Central memory CD4-positive, alpha-beta T cell (primary cell): ENCODE results near the gene ARRDC1.
"Not testable (repeated sequence)": the region's sequence is repeated elsewhere in the genome, so short reads cannot be mapped to it uniquely, and the experiment has no call there.

Experiments used
- DNase-seq: peaks from one replicate; pipeline ENCODE4 v3.0.0; 2022

ARRDC1 gene

GRCh38 chr9:137588311-137588710, 17.2 kb upstream of the ARRDC1 start:
- DNase-seq, result no peak

DNA sequence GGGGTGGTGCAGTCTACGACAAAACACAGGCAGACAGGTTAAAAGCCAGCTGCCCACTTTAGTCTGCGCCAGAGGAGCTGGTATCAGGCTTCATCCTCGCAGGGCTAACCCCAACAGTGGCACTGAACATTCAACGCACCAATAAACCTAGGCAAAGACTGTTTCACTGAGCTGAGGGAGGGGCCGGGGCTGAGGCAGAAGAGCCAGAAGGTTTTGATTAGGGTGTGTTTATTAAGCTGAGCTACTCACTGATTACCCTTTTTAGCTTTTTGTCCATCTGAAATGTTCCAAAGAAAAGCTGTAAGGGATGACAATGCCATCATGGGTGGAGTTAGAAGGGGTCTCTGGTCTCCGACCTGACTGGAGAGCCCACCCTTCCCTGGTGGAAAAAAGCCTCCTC, 16.6 kb upstream of the ARRDC1 start:
- no peak for DNase-seq

GRCh38 chr9:137589441-137590122, 15.9 kb upstream of the ARRDC1 start:
- no peak for DNase-seq

DNA sequence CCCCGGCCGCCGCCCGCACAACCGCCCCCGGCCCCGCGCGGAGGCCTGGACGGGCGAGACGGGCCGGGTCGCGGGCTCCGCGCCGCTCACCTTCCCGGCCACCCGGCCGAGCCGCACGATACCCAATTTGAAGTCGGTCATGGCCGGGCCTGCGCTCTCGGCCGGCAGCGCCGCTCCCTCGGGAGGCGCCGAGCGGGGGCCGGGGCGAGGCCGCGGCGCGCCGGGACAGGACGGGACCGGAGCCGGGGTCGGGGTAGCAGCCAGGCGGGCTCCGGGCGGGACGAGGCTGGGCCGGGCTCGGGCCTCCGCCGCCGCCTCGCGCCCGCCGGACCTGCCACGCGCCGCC, 15.4 kb upstream of the ARRDC1 start:
- DNase-seq, result no peak

- DNase-seq, result peak; percentile 89
Measured at GRCh38 chr9:137590469-137591383, 14.8 kb upstream of the ARRDC1 start, which contains the start of gene ZMYND19. TSS of gene ZMYND19 (minus strand) at chr9:137590512. CDS start at chr9:137590263, 249 bp downstream.

DNA sequence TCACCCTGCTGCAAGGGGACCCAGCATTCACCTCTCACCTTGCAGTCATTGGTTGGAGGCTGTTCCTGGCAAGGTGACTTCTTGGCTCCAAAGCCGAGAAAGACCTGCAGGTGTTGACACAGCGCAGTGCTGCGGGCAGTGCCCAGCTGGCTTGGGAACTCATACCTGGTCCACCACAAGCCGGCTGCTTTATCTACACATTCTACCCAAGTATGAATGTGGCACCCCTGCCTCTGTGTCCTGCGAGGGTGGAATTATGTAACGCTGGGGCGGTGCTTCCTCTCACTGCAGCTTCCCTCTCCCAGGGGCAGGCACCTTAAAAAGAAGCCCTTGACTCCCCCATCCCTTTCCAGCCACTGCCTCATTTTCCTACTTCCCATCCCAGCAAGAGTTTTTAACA, 12.7 kb upstream of the ARRDC1 start:
- DNase-seq, result no peak

GRCh38 chr9:137593176-137593575, 12.3 kb upstream of the ARRDC1 start:
- DNase-seq, result no peak

DNA sequence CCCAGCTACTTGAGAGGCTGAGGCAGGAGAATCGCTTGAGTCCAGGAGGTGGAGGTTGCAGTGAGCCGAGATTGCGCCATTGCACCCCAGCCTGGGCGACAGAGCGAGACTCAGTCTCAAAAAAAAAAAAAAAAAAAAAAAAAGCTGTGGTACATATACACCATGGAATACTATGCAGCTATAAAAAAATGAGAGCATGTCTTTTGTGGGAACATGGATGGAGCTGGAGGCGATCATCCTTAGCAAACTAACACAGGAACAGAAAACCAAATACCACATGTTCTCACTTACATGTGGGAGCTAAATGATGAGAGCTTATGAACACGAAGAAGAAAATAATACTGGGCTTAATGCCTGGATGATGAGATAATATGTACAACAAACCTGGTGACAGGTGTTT, 8.9 kb upstream of the ARRDC1 start:
- DNase-seq, result not testable (repeated sequence)

DNA sequence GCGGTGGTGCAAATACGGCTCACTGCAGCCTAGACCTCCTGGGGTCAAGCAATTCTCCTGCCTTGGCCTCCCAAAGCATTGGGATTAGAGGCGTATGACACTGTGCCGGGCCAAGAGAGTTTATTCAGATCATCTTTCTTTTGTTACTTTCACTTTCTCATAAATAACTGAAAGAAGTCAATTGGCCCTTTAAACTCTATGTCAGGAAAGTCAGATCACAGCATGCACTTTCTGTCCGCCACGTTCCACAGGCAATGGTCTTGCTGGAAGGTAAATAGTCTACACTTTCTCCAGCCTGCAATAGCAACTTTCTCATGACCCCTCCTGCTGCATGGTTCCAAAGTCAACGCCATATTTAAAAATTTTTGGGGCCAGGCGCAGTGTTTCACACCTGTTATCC, 6.5 kb upstream of the ARRDC1 start:
- no peak for DNase-seq

DNA sequence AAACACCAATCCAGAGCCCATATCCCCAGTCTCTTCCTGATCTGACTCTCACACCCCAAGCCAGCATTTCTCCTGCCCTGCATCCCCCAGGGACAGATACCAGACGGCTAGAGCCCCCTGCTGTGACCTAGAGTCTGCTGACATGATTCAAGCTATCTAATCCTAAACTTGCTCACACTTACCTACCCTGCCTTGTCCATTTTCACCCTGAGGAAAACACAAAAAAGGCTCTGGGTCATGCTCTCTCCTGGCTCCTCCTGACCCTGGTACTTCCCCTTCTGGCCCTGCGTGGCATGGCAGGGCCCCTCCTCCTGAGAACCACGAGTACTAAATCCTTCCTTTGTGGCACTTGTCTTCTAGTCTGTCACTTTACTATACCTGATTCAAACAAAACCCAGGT, 2.8 kb upstream of the ARRDC1 start:
- DNase-seq, result no peak

- DNase-seq, result no peak
Measured at GRCh38 chr9:137603879-137604278, 1.6 kb upstream of the ARRDC1 start.

DNA sequence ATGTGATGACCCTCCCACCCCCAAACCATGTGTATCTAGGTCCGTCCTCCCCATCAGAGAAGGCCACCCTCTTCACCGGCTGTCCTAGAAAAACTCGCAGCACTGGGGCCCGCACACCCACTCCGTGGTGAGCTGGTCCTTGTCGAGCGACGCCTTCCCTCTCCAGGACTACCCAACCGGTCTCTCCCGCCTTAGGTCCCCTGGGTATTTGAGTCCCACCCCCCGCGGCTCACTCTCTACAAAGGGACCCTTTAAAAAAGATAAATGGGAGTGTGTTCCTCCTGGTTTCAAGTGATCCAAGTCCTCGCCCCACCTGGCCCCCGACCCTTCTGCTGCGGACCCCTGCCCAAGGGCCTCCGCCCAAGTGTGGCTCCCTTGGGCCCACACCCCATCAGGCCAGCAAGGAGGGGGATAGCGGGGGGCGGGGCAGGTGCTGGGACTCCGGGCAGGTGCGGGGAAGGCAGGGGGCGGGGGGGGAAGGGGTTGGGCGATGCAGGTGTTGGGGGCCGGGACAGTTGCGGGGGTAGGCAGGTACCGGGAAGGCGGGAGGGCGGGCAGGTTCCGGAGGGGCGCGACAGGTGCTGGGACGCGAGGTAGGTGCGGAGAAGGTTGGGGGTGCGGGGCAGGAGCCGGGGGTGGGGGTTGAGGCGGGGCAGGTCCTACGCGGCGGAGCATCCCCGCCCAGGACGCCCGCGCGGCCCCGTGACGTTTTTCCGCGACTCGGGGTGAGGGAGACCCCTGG, 970 bp upstream of the ARRDC1 start:
- DNase-seq, result no peak

DNA sequence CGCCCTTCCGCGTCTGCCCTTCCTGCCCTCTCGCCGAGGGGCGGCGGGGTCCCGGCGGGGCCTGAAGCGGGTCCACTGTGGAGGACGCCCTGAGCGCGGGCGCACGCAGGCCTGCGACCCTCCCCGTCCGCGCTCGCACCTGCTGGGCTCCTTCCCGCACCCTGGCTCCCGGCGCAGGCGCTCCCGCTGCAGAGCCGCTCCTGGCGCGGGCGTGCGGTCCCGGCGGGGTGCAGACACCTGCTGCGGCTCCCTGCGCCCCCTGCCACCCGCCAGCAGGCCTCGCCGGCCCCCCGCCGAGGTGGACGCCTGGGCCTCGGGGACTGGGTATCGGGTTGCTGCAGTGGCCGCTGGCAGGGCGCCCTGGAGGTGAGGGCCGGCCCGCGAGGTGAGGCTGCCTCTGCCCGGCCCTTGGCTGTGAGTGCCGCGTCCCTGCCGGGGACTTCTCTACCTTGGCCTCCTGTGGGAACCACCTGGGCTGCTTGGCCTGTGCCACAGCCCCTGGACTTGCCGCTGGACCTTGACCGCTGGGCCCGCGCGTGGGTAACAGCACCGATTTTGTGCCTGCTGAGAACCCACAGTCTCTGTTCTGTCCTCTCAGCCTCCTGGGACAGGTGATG, 627 bp downstream of the ARRDC1 start:
- no peak for DNase-seq

- DNase-seq, result no peak
Measured at GRCh38 chr9:137606734-137607138, 1.2 kb downstream of the ARRDC1 start.

DNA sequence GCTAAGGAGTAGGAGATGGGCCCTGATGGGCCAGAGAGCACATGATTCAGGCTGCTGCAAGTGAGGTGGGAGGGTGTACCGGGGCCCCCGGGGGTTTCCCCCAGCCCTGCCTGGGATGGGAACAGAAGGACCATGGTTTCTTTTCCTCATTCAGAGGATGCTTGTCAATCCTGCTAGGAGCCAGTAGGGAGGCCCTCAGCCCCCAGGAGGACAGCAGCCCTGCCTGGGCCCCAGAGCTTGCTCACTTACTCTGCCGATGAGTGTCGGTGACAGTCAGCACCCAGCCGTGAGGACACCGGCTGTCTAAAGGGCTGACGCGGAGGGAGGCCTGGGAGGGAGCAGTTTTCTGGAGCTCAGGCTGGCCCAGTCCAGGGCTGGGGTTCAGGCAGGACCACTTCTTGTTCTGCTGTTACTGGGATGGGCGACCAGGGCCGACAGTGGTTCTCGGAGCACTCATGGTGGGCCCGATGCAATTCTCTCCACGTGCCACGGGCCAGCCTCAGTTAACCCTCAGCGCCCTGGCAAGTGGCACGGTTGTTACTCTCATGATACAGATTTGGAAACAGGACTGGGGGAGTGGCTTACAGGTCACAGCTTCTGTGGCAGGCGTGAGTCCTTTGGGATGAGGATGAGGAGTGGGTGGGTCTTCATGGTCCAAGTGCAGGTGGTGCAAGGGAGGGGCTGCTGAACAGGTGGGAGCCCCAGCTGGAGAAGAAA, 1.8 kb downstream of the ARRDC1 start:
- DNase-seq, result no peak

DNA sequence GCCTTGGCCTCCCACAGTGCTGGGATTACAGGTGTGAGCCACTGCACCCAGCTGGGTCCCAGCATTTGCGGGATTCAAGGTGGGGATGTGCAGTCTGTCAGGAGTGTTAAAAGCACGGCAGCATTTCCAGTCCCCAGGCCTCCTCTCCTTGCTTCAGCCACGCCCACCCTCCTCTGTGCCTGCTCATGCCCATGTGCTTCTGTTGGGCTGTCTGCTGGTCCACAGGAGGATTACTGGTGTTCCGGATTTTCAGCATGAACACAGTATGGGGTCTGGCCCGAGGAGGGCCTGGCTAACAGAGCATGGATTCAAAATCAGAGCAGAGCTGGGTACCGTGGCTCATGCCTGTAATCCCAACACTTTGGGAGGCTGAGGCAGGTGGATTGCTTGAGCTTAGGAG, 5.5 kb downstream of the ARRDC1 start:
- no peak for DNase-seq

- DNase-seq, result no peak
Measured at GRCh38 chr9:137611623-137612609, 6.4 kb downstream of the ARRDC1 start.

GRCh38 chr9:137612741-137613142, 7.3 kb downstream of the ARRDC1 start:
- no peak for DNase-seq

- DNase-seq, result no peak
Measured at GRCh38 chr9:137613259-137613658, 7.8 kb downstream of the ARRDC1 start.

- no peak for DNase-seq
Measured at GRCh38 chr9:137613738-137614523, 8.4 kb downstream of the ARRDC1 start.
